ENCODE data around the gene FKBP5.

- TF ChIP-seq CTCF (IDR thresholded peaks at IDR 0.05) (no peak), EZH2 (IDR thresholded peaks at IDR 0.05; ENCODE audit: borderline replicate concordance, insufficient read depth, low read depth, low read length, poor library complexity, severe bottlenecking) (no peak)
Measured at GRCh38 chr6:35647400-35647799, 41.3 kb downstream of the FKBP5 start.

Data from B cell (primary cell).